ENCODE data around the gene PAM16.

GRCh38 chr16:4381935-4382794 lies 31.0 kb upstream of the PAM16 start:
- TF ChIP-seq ZFP30 (CRISPR knock-in tag; IDR thresholded peaks at IDR 0.05; ENCODE audit: borderline replicate concordance) (no peak), ZNF197 (CRISPR knock-in tag; IDR thresholded peaks at IDR 0.05; ENCODE audit: low read depth) (no peak), TARDBP (IDR thresholded peaks at IDR 0.05) (no peak), ZBTB7A (IDR thresholded peaks at IDR 0.05; ENCODE audit: borderline replicate concordance, control insufficient read depth, low read depth, low read length) (no peak), FOXK1 (CRISPR knock-in tag; IDR thresholded peaks at IDR 0.05; ENCODE audit: borderline replicate concordance) (no peak), ZBTB8A (IDR thresholded peaks at IDR 0.05; ENCODE audit: partially characterized antibody) (no peak), CEBPB (tag; IDR thresholded peaks at IDR 0.05) (no peak), ZNF274 (IDR thresholded peaks at IDR 0.05; ENCODE audit: borderline replicate concordance, low read depth, low read length) (no peak), NFXL1 (CRISPR knock-in tag; IDR thresholded peaks at IDR 0.05) (no peak)

Measured in K562 (cell line).